ENCODE data around the gene CREM. TPM values are rescaled to one million over a fixed set of nuclear protein-coding genes. Genes with fewer than 3 reads are reported as not detected.

CREM gene
- total and polyA plus RNA-seq, 7 donors = 18.8 to 336 (median 39.2) TPM

GRCh38 chr10:35259769-35260397 lies 133.2 kb downstream of the CREM start:
- Histone ChIP-seq H3K4me3 (no peak overlapping the region), H3K4me1 (no peaks in the 10 kb centered on the region), H3K27ac (no peak overlapping the region), H3K27me3 (ENCODE audit: insufficient read depth in 3 of 3, low read length in 2 of 3) (no peaks in the 10 kb centered on the region), H3K9me3 (peaks cover 11% of the 10 kb centered on the region), H3K36me3 (ENCODE audit: insufficient read depth in 1 of 2, low read depth in 1 of 2) (no peaks in the 10 kb centered on the region)
- WGBS, 3 donors = 45 to 50% (median 50%) methylated on average over 3 of the region's 3 CpGs
- intact Hi-C loops (cut with DNase I) = loop anchor here in 1 of 2 donors (10.0 kb wide), 1 partner anchor 335 kb away; no protein-coding TSS in a partner anchor
- no peak for DNase-seq
- no peak for ATAC-seq
- TF ChIP-seq CTCF (IDR thresholded peaks at IDR 0.05) = no peak

- Histone ChIP-seq H3K4me1 (no peaks in the 10 kb centered on the region), H3K36me3 (ENCODE audit: insufficient read depth in 1 of 2, low read depth in 1 of 2) (no peaks in the 10 kb centered on the region), H3K9me3 (peaks cover 7% of the 10 kb centered on the region), H3K4me3 (no peak overlapping the region), H3K27ac (no peak overlapping the region), H3K27me3 (ENCODE audit: insufficient read depth in 3 of 3, low read length in 2 of 3) (peaks cover 0 to 4% (median 0%) of the 10 kb centered on the region in 3 donors)
- ATAC-seq = no peak
- intact Hi-C loops (cut with DNase I) = no loop called here
- DNase-seq = no peak
- TF ChIP-seq CTCF (IDR thresholded peaks at IDR 0.05) = no peak
- WGBS, 3 donors = 94 to 98% (median 96%) methylated on average over 5 of the region's 5 CpGs
These were observed 135.8 kb downstream of the CREM start for GRCh38 chr10:35262436-35262835.

Other genes with a start within 250 kb of the CREM start
- gene CUL2, start 36.5 kb upstream of the CREM start, total RNA-seq = 10 to 100 TPM; 40.6 to 51.8 (median 47.2) TPM
- 10 to 100 TPM; 26.2 to 65.6 (median 30.8) TPM for gene CUL2, start 36.5 kb upstream of the CREM start, polyA plus RNA-seq
- gene CCNY, start 209.7 kb downstream of the CREM start, total RNA-seq = 10 to 100 TPM; 47.0 to 55.8 (median 50.5) TPM
- 10 to 100 TPM; 21.2 to 40.8 (median 24.3) TPM for gene CCNY, start 209.7 kb downstream of the CREM start, polyA plus RNA-seq

Measured in psoas muscle (tissue), 8 donors.